GM12878 (cell line): ENCODE measurements around the gene C6orf120. TPM values are rescaled to one million over a fixed set of nuclear protein-coding genes. Genes with fewer than 3 reads are reported as not detected.

Experiments
- ATAC-seq: fragments of 200-7000 bp; cut with Tn5 transposase; 3 replicates; pipeline ENCODE4 v1.9.1; 2020; ENCODE audit warnings: mild to moderate bottlenecking, moderate library complexity
- BruUV-seq: library from RNA; stranded (reverse); fragments of 400-500 nt; replicated peaks from 2 replicates; lab custom pipeline; 2021; lab: Mats Ljungman, UMichigan
- CTCF ChIA-PET: fragments of 300-600 bp; sonication (Branson Sonifier 250); formaldehyde crosslinking; extraction: SDS; loops from one replicate; lab custom pipeline; 2021; ENCODE audit warnings: inconsistent platforms; lab: Yijun Ruan, JAX
- POLR2A ChIA-PET: fragments of 350-600 bp; formaldehyde crosslinking; extraction: SDS; loops from one replicate; lab custom pipeline; 2021; ENCODE audit warnings: inconsistent platforms; lab: Charles Lee
- RAD21 ChIA-PET: fragments of 300-600 bp; sonication (Branson Sonifier 250); formaldehyde crosslinking; loops from one replicate; lab custom pipeline; 2023; ENCODE audit warnings: antibody characterized with exemption; ENCODE audit not compliant: unreplicated experiment; lab: Charles Lee
- SMC1A ChIA-PET: fragments of 300-600 bp; sonication (Branson Sonifier 250); formaldehyde crosslinking; loops from one replicate; lab custom pipeline; 2023; ENCODE audit not compliant: unreplicated experiment, uncharacterized antibody; lab: Charles Lee
- DNase-seq: peaks from one replicate; pipeline ENCODE4 v3.0.0-alpha.2; 2011; ENCODE audit warnings: low read depth, low spot score
- FAIRE-seq: peaks from 3 replicates; lab custom pipeline; 2011; peaks lifted over from hg19 to GRCh38; lab: Jason Lieb, UNC
- H2AFZ ChIP-seq: 2 replicates; pipeline ENCODE4 v1.6.0; 2011; ENCODE audit warnings: low read depth, low read length, control low read depth; ENCODE audit not compliant: control insufficient read depth
- H3K27ac ChIP-seq: 2 replicates; pipeline ENCODE4 v1.5.1; 2011; ENCODE audit warnings: control low read depth; ENCODE audit not compliant: control insufficient read depth, insufficient read depth
- H3K27me3 ChIP-seq, 2 experiments: replicated peaks in 1 of 2; 2 replicates each; pipeline versions ENCODE4 v1.6.0 to v1.6.1; 2011; ENCODE audit warnings: low read length in 1 of 2; ENCODE audit not compliant: control insufficient read depth in 2 of 2, insufficient read depth in 2 of 2
- H3K36me3 ChIP-seq, 2 experiments: 2 replicates each; pipeline ENCODE4 v1.5.1; 2011; ENCODE audit warnings: low read length in 1 of 2; ENCODE audit not compliant: control insufficient read depth in 2 of 2, insufficient read depth in 2 of 2
- H3K4me1 ChIP-seq: 2 replicates; pipeline ENCODE4 v1.6.1; 2011; ENCODE audit warnings: mild to moderate bottlenecking, low read length, moderate library complexity, mixed read lengths; ENCODE audit not compliant: control insufficient read depth, insufficient read depth
- H3K4me2 ChIP-seq: 2 replicates; pipeline ENCODE4 v1.6.0; 2011; ENCODE audit warnings: control low read depth; ENCODE audit not compliant: control insufficient read depth, insufficient read depth
- H3K4me3 ChIP-seq: fragments of 200-600 bp; sonication (generic); 2 replicates; pipeline ENCODE4 v1.5.1; 2016
- H3K79me2 ChIP-seq: 2 replicates; pipeline ENCODE4 v1.6.0; 2011; ENCODE audit warnings: low read length; ENCODE audit not compliant: control insufficient read depth, insufficient read depth
- H3K9ac ChIP-seq: 2 replicates; pipeline ENCODE4 v1.8.0; 2011; ENCODE audit warnings: low read length, control low read depth, mixed read lengths; ENCODE audit not compliant: control insufficient read depth, insufficient read depth
- H3K9me3 ChIP-seq: replicated peaks from 3 replicates; pipeline ENCODE4 v1.5.1; 2011; ENCODE audit warnings: mild to moderate bottlenecking, low read length; ENCODE audit not compliant: control insufficient read depth, insufficient read depth
- H4K20me1 ChIP-seq: 2 replicates; pipeline ENCODE4 v1.6.0; 2011; ENCODE audit not compliant: control insufficient read depth, insufficient read depth
- BCL11A ChIP-seq: IDR thresholded peaks from 2 replicates; pipeline ENCODE4 v1.6.1; 2011; ENCODE audit warnings: low read depth, low read length
- CHD1 ChIP-seq: IDR thresholded peaks from 2 replicates; pipeline ENCODE4 v1.6.1; 2012; ENCODE audit warnings: low read depth, low read length, improper control_type of control experiment
- DPF2 ChIP-seq: fragments of 450-650 bp; IDR thresholded peaks from 2 replicates; pipeline ENCODE4 v1.6.1; 2017; ENCODE audit warnings: mild to moderate bottlenecking
- NBN ChIP-seq: fragments of 450-650 bp; IDR thresholded peaks from 2 replicates; pipeline ENCODE4 v1.6.1; 2016
- NR2F1 ChIP-seq: fragments of 450-650 bp; conservative IDR thresholded peaks from 2 replicates; pipeline ENCODE4 v1.6.1; 2017; ENCODE audit warnings: mild to moderate bottlenecking
- PAX8 ChIP-seq: fragments of 450-650 bp; IDR thresholded peaks from 2 replicates; pipeline ENCODE4 v1.6.1; 2017; ENCODE audit warnings: mild to moderate bottlenecking, moderate library complexity
- RBBP5 ChIP-seq: fragments of 200-600 bp; sonication (generic); conservative IDR thresholded peaks from 2 replicates; pipeline ENCODE4 v1.6.1; 2016
- SIN3A ChIP-seq: IDR thresholded peaks from 2 replicates; pipeline ENCODE4 v1.6.1; 2012; ENCODE audit warnings: low read depth, low read length, improper control_type of control experiment
- SMC3 ChIP-seq: IDR thresholded peaks from 2 replicates; pipeline ENCODE4 v1.6.1; 2011; ENCODE audit warnings: low read length, improper control_type of control experiment, borderline replicate concordance
- TARDBP ChIP-seq: IDR thresholded peaks from 2 replicates; pipeline ENCODE4 v1.6.1; 2016; ENCODE audit warnings: borderline replicate concordance
- ZBTB33 ChIP-seq: fragments of 450-650 bp; IDR thresholded peaks from 2 replicates; pipeline ENCODE4 v1.6.1; 2017; ENCODE audit warnings: mild to moderate bottlenecking
- ZZZ3 ChIP-seq: IDR thresholded peaks from 2 replicates; pipeline ENCODE4 v1.6.1; 2011; ENCODE audit warnings: low read depth; ENCODE audit not compliant: control insufficient read depth, insufficient read length
- WGBS: methylation state at CpG from one replicate; pipeline ENCODE4 v1.1.6; 2016; ENCODE audit warnings: low lambda C conversion rate; ENCODE audit not compliant: insufficient replicate concordance, insufficient coverage; ENCODE audit errors: missing lambda C conversion rate; 5-methylcytosine and 5-hydroxymethylcytosine counted together
- in situ Hi-C: fragments of 300-500 bp; cut with MboI; formaldehyde crosslinking; loops from 9 replicates; pipeline ENCODE4 v1.14.3; 2018; ENCODE audit warnings: mixed read lengths
- intact Hi-C: fragments of 100-400 bp; cut with micrococcal nuclease; formaldehyde crosslinking; loops from one replicate; pipeline ENCODE4 v1.14.2; 2022; ENCODE audit not compliant: unreplicated experiment
- polyA plus RNA-seq, 11 experiments: library from polyadenylated mRNA; depleted of rRNA in 4 of 11; unstranded in 6 of 11; stranded (reverse) in 5 of 11; fragments of >200 nt; fragmentation: Nextera tagmentation in 4 of 11; fragmentation: Illumina TruSeq in 1 of 11; extraction: Ambion mirVana in 4 of 11; extraction: Trizol in 1 of 11; gene quantifications; 1 replicate in 1 of 11; 2 replicates in 10 of 11; pipeline versions ENCODE4 v1.2.1 to v1.2.3, GENCODE V29; 2011 to 2016; ENCODE audit warnings: inconsistent platforms in 2 of 11, missing spikeins in 2 of 11, low read depth in 1 of 11
- total RNA-seq, 4 experiments: library from RNA; depleted of rRNA in 3 of 4; stranded (reverse); fragments of >200 nt in 3 of 4; fragmentation: Illumina TruSeq in 1 of 4; extraction: Trizol in 1 of 4; gene quantifications; 2 replicates each; pipeline versions ENCODE4 v1.2.1 to v1.2.3, GENCODE V29; 2013 to 2021
- TF ChIP-seq, protein P1 (sequence below): fragments of 450-650 bp; formaldehyde crosslinking; IDR thresholded peaks from 2 replicates; pipeline ENCODE4 v1.4.0; 2020; ENCODE audit warnings: mild to moderate bottlenecking, moderate library complexity
- TF ChIP-seq, protein P2 (sequence below): fragments of 450-650 bp; formaldehyde crosslinking; IDR thresholded peaks from 2 replicates; pipeline ENCODE4 v1.5.0; 2022; ENCODE audit warnings: mild to moderate bottlenecking, missing genetic modification characterization

Gene C6orf120
- total and polyA plus RNA-seq, 10 of the 15 experiments (the other 5 are each of a cell fraction or from before 2014, with no cell fraction given): 3.6 to 23.9 (median 18.2) TPM

DNA sequence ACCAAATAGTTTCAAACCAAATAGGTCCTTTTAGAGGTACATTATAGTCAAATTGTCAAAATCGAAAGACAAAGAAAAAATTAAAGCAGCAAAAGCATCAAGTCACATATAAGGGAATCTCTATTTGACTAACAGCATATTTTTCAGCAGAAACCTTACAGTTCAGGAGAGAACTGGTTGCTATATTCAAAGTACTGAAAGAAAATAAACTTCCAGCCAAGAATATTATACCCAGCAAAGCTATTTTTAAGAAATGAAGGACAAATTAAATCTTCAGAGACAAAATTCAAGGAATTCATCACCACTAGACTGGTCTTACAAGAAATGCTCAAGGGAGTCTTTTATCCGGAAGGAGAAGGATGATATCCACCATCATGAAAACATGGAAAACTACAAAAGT lies 16.1 kb upstream of the C6orf120 start:
- H3K4me3 ChIP-seq: no peak overlapping the region
- H3K27me3 ChIP-seq: no peaks in the 10 kb centered on the region
- H3K9ac ChIP-seq: no peak overlapping the region
- FAIRE-seq: no peak
- in situ Hi-C loops: no loop called here
- ATAC-seq: no peak
- no peak for DNase-seq
- intact Hi-C loops: no loop called here
- no TSS peak for BruUV-seq
- ChIA-PET RAD21 (no interaction called here), CTCF (no interaction called here), SMC1A (interaction anchor here (1.4 kb wide), 1 partner anchor 18 kb away, joined by 3 read pairs; no protein-coding TSS in a partner anchor), POLR2A (no interaction called here)
- H3K4me2 ChIP-seq: no peak overlapping the region
- peaks cover 4% of the 10 kb centered on the region for H3K9me3 ChIP-seq
- no peaks in the 10 kb centered on the region for H3K79me2 ChIP-seq
- H3K4me1 ChIP-seq: no peaks in the 10 kb centered on the region
- 98% methylated on average over 2 of the region's 2 CpGs for WGBS
- H3K27ac ChIP-seq: no peak overlapping the region
- no peaks in the 10 kb centered on the region for H4K20me1 ChIP-seq
- H3K36me3 ChIP-seq: peaks cover 0 to 6% of the 10 kb centered on the region in 2 experiments; a peak in 1 of 4 replicates
- TF ChIP-seq ZBTB33 (no peak), SIN3A (no peak), TARDBP (no peak), RBBP5 (no peak), NBN (no peak), SMC3 (no peak), BCL11A (no peak), CHD1 (no peak), DPF2 (no peak), ZZZ3 (no peak), NR2F1 (no peak), PAX8 (no peak)
- TF ChIP-seq, protein P1, sequence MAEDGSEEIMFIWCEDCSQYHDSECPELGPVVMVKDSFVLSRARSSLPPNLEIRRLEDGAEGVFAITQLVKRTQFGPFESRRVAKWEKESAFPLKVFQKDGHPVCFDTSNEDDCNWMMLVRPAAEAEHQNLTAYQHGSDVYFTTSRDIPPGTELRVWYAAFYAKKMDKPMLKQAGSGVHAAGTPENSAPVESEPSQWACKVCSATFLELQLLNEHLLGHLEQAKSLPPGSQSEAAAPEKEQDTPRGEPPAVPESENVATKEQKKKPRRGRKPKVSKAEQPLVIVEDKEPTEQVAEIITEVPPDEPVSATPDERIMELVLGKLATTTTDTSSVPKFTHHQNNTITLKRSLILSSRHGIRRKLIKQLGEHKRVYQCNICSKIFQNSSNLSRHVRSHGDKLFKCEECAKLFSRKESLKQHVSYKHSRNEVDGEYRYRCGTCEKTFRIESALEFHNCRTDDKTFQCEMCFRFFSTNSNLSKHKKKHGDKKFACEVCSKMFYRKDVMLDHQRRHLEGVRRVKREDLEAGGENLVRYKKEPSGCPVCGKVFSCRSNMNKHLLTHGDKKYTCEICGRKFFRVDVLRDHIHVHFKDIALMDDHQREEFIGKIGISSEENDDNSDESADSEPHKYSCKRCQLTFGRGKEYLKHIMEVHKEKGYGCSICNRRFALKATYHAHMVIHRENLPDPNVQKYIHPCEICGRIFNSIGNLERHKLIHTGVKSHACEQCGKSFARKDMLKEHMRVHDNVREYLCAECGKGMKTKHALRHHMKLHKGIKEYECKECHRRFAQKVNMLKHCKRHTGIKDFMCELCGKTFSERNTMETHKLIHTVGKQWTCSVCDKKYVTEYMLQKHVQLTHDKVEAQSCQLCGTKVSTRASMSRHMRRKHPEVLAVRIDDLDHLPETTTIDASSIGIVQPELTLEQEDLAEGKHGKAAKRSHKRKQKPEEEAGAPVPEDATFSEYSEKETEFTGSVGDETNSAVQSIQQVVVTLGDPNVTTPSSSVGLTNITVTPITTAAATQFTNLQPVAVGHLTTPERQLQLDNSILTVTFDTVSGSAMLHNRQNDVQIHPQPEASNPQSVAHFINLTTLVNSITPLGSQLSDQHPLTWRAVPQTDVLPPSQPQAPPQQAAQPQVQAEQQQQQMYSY (CRISPR knock-in tag): no peak
- TF ChIP-seq, protein P2, sequence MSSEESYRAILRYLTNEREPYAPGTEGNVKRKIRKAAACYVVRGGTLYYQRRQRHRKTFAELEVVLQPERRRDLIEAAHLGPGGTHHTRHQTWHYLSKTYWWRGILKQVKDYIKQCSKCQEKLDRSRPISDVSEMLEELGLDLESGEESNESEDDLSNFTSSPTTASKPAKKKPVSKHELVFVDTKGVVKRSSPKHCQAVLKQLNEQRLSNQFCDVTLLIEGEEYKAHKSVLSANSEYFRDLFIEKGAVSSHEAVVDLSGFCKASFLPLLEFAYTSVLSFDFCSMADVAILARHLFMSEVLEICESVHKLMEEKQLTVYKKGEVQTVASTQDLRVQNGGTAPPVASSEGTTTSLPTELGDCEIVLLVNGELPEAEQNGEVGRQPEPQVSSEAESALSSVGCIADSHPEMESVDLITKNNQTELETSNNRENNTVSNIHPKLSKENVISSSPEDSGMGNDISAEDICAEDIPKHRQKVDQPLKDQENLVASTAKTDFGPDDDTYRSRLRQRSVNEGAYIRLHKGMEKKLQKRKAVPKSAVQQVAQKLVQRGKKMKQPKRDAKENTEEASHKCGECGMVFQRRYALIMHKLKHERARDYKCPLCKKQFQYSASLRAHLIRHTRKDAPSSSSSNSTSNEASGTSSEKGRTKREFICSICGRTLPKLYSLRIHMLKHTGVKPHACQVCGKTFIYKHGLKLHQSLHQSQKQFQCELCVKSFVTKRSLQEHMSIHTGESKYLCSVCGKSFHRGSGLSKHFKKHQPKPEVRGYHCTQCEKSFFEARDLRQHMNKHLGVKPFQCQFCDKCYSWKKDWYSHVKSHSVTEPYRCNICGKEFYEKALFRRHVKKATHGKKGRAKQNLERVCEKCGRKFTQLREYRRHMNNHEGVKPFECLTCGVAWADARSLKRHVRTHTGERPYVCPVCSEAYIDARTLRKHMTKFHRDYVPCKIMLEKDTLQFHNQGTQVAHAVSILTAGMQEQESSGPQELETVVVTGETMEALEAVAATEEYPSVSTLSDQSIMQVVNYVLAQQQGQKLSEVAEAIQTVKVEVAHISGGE (CRISPR knock-in tag): no peak
- no peak overlapping the region for H2AFZ ChIP-seq
